HG03108 (cell line): ENCODE data around the gene EVPLL.
A peak's percentile ranks its signal among the peaks of the same experiment; 100 is the strongest.
"Not testable (repeated sequence)": the region's sequence is repeated elsewhere in the genome, so short reads cannot be mapped to it uniquely, and the experiment has no call there.

Source experiments
- ATAC-seq: cut with Tn5 transposase; IDR thresholded peaks from one replicate; pipeline ENCODE4 v1.9.1; 2021; ENCODE audit warnings: moderate library complexity; ENCODE audit not compliant: unreplicated experiment

Gene EVPLL

DNA sequence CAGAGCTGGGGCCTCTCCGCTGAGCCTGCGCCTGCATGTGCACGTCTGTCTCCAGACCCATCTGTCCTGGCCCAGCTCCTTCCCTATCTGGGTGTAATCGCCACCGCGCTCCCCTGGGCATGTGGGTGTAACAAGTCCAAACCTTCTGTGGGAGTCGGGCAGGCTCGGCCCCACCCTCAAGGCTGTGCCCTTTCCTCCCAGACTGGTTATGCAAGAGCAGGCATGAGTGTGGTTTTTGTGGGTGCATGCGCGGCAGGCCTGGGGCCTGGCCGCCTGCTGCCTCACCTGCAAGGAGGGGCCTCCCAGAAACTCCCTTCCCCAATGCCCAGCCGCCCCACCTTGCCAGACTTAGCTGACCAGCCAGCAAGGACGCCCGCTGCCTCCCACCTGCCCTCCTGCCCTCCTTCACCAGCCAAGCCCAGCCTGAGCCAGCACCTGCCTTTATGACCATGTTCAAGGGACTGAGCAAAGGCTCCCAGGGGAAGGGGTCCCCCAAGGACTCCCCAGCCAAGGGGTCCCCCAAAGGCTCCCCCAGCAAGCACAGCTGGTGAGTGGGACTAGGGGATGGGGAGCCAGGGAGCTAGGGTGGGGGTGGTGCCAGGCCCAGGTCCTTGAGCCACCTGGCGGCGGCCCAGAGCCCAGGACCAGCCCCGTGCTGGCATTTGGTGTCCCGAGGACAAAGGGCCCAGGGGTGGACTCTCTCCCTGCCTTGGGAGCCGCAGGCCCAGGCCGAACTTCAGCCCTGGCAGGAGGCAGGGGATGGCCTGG, at the start of gene EVPLL:
TSS of gene EVPLL (plus strand) at position 342 of the 768 bp plus-strand sequence. CDS start 3,160 bp downstream, outside the sequence.
- ATAC-seq = no peak

DNA sequence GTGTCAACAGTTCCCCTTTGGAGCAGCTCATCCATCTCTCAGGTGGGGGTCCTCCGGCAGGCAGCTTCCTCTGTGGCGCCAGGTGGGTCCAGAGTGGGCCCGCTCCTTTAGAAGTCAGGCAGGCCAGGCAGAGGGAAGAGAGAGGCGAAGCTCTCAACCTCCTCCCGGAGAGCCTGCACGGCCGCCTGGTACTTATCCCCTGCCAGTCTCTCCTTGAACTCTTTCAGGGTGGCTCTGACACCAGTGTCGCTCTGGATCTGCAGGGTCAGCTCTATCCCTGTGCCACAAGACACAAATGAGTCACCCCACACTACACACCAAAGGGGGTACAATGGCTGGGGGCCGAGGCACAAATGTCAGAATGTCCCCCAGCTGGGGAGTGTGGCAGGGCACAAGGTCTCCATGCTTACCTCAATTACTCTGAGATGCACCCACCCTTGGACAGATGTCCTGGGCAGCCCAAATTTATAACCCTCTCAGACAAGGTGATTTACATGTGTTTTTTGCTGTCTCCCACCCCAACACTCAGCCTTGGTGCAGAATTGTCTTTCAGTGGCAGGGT, 48.9 kb upstream of the EVPLL start:
- ATAC-seq = no peak

DNA sequence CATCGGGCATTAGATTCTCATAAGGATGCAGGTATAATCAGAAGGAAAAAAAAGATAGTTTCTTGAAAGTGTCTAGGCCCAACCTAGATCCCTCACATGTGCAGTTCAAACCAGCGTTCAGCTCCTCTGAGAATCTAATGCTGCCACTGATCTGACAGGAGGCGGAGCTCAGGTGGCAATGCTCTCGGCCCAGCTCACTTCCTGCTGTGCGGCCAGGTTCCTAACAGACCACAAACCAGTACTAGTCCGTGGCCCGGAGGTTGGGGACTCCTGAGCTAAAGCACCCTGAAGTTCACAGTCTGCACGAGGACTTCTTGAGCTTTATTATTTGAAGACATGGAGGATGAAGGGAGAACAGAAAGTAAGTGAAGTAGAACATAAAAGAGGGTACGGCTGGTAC, 45.7 kb upstream of the EVPLL start:
- no peak for ATAC-seq

DNA sequence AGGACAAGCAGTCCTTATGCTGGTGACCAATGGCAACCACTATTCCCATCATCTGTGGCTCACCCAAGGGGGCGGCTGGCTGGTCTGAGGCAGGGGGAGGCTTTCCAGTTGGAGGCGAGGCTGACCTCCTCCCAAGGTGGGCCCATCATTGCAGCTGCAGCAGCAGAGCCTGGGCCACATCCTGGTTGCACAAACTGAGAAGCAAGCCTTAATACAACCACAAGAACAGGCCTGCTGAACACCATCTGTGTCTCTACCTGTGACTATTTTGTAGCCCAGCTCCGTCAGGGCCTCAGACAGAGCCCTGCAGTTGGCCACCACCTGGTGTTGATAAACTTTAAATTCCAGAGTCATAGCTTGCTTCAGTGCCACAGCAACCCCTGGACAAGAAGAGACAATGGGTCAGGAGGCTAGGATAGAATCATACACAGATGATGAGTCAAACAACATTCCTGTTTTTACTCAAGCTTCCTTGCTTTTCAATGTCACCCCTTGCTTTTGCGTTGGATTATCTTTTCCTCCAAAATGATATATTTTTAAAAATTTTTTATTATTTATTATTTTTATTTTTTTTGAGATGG, 44.6 kb upstream of the EVPLL start:
- no peak for ATAC-seq

DNA sequence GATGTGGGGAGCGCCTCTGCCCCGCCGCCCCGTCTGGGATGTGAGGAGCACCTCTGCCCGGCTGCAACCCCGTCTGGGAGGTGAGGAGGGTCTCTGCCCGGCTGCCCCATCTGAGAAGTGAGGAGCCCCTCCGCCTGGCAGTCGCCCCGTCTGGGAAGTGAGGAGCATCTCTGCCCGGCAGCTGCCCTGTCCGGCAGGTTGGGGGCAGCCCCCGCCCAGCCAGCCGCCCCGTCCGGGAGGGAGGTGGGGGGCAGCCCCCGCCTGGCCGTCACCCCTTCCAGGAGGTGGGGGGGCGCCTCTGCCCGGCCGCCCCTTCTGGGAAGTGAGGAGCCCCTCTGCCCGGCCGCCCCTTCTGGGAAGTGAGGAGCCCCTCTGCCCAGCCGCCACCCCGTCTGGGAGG, 39.4 kb upstream of the EVPLL start:
- not testable (repeated sequence) for ATAC-seq

DNA sequence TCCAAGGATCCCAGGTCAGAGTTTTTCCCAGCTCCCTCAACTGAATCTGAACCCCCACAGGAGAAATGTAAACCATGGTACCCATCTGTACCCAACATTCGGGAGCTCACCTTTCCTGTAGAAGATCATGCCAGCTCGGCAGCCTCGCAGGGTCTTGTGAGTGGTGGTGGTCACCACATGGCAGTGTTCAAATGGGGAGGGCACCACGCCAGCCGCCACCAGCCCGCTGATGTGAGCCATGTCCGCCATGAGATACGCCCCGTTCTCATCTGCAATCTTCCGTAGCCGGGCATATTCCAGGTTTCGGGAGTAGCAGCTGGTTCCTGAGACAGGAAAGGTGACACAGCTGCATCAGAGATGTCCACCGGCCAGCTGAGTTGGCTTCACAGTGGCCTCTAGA, 37.6 kb upstream of the EVPLL start:
- ATAC-seq = no peak

DNA sequence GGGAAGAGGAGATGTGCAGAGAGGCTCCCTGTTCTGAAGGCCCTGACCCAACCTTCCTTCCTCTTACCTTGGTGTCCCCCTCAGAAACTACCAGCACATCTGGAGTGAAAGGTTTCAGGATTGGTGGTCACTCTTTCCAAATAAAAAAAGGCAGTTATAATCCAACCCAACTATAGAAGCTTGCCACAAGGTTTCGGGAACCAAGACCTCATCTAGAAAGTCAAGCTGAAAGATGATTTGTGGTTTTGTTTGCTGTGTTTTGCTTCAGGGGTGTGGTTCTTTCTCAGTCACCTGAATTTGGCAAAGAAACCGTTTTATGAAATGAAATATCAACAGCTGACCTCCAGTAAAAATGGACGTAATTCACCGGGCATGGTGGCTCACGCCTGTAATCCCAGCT, 33.6 kb upstream of the EVPLL start:
- ATAC-seq = no peak

DNA sequence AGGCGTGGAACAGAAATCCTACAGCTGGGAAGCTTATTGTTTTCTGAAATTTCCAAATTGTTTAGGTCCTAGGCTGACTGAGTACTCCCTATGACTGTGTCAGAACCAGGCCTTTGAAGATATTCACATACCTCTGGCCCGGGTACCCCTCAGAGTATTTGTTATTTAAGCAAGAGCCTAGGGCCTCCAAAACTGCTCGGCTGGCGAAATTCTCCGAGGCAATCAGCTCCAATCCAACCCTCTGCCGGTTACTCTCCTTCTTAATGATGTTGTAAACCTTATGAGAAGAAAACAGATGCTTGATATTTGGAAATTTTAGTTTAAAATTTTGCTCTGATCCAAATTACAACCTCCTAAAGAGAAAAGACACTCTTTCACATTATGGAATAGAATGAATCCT, 24.0 kb upstream of the EVPLL start:
- no peak for ATAC-seq

DNA sequence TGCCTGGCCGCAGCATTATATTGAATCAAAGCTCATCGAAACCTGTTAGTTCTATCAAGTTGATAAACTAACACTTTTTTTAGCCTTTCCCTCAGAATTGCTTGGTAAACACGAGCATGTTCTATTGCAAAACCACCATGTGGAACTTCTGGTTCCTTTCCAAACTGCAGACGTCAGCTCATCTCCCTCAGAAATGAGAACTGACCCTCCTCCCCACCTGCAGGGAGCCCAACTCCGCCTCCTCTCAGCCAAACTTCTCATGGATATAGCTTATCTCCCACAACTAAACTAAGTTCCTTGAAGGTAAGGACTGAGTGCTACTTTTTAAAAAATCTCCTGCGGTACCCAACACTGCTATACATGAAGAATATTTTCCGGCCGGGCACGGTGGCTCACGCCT, 21.0 kb upstream of the EVPLL start:
- ATAC-seq = no peak

DNA sequence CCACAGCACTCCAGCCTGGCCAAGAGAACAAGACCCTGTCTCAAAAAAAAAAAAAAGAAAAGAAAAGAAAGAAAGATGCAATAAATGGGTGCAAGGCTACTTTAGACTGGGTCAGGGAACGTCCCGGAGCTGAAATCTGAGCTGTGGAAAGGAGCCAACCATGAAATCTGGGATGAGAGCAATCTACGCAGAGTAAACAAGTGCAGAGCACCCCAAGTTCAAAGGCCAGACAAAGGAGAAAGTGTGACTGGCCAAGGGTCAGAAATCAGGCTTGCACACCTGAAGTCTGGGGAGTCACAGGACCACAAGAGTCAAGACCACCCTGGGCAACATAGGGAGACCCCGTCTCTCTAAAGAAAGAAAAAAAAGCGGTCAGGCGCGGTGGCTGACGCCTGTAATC, 17.1 kb upstream of the EVPLL start:
- no peak for ATAC-seq

DNA sequence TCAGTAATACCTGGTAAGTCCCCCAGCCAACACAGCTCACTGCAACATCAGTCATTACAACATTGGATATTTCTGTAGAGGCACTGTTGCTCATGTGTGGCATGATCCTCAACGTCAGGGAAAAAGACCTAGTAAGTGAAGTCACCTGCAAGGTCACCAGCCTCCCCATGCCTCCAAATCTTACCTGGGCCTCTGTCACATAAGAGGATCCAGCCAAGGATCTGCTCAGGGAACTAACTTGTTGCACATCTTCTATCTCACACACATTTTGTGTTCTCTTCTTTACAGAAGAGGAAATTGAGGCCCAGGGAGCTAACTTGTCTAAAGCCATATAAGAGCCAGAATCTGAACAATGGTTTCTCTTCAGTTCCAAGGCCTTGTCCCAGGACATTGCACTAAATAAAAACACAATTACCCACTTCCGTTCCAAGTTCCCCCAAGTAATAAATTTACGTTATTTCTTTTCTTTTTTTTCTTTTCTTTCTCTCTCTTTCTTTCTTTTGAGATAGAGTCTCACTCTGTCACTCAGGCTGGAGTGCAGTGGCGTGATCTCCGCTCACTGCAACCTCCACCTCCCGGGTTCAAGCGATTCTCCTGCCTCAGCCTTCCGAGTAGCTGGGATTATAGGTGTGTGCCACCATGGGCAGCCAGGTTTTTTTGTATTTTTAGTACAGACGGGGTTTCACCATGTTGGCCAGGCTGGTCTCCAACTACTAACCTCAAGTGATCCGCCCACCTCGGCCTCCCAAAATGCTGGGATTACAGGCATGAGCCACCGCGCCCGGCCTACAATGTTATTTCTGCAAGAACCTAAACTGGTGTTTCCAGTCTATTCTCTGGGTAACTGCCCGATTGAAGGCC, 15.5 kb upstream of the EVPLL start:
- no peak for ATAC-seq

DNA sequence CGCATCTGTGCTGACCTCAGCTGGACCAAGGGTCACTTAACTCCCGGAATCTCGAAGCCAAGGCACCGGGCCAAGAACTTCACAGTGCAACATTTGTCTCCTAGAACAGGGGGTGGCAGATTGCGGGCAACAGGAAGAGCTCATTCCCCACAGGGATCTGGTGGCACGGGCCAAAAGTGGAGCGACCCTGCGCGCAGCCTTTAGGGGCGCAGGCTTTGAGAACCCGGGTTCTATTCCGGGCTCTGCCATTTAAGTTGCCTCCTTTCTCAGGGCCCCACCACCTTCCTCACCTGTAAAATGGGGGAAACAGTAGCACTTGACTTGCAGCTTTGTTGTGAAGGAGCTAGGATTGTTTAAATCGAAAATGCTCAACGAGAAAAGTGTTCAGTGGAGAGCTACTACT, 14.9 kb upstream of the EVPLL start:
- ATAC-seq = no peak

DNA sequence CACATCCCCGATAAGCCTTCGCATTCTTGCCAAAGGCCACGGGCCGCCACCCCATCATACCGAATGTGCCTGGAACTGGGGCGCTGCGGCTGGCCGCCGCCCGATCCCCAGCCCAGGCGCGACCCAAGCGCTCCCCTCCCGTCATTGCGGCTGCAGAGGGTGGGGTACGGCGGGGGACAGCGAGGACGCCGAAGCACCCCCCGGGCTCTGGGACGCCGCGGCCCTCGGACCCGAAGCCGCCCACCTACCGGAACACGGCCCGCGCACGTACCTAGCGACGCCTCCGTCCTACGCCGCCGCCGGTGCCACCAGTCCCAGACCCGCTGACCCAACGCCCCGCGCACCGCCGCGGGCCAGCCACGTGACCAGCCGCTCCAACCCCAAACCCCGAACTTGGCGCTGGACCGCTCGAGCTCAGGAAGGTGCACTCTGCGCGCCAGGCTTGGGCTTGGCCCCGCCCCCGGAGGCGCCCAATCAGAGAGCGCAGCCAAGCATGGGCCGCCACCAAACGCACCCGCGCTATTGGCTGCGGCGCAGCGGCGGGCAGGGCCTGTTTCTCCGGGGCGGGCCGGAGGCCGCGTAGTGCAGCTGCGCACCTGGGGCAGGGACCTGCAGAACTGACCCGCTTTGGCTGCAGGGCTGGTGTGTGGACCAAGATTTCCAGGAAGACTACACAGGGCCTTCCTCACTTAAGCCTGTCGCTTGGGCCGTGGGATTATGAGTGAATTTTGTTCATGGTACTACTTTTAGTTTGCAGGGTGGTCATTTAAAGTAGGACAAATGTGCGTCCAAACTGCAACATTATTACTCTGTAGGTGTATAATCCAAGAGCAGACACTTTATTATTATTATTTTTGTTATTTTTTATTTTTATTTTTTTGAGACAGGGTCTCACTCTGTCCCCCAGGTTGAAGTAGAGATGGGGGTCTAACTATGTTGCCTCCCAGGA, 14.2 kb upstream of the EVPLL start, which contains the start of gene SHMT1:
TSS of gene SHMT1 (minus strand) at position 450 of the 949 bp plus-strand sequence. CDS start 7,569 bp downstream, outside the sequence.
- peak; percentile 99 for ATAC-seq

DNA sequence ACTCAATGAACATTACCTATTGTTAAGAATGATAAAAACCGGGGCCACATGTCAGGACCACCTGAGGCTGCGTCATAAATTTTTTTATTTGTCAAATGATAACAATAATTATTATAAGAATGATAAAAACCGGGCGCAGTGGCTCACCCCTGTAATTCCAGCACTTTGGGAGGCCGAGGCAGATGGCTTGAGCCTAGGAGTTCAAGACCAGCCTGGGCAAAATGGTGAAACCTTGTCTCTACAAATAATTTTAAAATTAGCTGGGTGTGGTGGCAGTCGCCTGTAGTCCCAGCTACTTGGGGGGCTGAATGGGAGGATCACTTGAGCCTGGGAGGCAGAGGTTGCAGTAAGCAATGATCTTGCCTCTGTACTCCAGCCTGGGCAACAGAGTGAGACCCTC, 13.4 kb upstream of the EVPLL start:
- no peak for ATAC-seq

DNA sequence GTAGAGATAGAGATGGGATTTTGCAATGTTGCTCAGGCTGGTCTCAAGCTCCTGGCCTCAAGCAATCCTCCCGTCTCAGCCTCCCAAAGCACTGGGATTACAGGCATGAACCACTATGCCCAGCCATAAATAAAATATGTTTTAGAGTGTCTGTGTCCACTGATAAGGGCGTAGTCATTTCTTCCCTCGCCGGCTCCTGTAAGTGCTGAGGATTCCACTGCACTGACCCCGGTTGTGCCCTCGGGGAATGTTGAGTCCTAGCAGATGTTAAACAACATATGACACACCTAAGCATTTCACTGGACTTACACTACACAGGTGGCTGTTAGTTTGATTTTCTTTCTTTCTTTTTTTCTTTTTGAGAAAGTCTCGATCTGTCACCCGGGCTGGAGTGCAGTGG, 8.6 kb upstream of the EVPLL start:
- no peak for ATAC-seq

DNA sequence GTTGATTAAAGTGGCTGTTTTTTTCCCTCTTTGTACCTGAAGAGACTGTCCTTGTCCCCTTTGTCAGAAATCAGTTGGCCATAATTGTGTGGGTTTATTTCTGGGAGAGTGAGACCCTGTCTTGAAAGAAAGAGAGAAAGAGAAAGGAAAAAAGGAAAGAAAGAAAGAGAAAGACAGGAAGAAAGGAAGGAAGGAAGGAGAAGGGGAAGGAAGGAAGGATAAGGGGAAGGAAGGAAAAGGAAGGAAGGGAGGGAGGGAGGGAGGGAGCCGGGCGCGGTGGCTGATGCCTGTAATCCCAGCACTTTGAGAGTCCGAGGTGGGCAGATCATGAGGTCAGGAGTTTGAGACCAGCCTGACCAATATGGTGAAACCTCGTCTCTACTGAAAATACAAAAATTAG, 6.8 kb upstream of the EVPLL start:
- no peak for ATAC-seq

DNA sequence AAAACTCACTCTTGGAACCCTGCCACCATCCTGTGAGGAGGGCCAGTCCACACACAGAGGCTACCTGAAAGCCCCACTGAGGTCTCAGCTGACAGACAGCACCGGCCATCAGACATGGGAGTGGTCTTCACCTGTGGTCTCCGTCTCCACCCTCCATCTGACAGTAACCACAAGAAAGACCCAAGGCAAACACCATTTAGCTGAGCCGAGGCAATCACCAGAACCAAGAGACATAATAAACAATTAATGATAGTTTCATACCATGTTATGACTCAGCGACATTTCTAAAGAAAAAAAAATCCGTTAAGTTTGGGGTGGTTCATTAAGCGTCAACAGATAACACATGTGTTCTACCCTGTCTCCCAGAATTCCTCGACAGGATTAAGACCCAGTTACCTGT, 6.1 kb upstream of the EVPLL start:
- ATAC-seq = no peak

DNA sequence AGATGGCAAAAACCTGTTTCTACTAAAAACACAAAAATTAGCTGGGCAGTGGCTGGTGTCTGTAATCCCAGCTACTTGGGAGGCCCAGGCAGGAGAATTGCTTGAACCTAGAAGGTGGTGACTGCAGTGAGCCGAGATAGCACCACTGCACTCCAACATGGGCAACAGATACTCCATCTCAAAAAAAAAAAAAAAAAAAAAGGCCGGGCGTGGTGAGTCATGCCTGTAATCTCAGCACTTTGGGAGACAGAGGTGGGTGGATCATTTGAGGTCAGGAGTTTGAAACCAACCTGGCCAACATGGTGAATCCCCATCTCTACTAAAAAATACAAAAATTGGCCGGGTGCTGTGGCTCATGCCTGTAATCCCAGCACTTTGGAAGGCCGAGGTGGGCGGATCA, 4.4 kb upstream of the EVPLL start:
- not testable (repeated sequence) for ATAC-seq

DNA sequence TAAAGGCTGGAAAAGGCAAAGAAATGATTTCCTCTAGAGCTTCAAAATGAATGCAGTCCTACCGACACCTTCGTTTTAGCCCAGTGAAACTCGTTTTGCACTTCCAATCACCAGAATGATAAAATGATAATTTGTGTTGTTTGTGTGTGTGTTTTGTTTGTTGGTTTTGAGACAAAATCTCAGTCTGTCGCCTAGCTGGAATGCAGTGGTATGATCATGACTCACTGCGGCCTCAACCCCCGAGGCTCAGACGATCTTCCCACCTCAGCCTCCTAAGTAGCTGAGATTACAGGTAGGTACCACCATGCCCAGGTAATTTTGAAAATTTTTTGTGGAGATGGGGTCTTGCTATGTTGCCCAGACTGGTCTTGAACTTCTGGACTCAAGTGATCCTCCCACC, 3.4 kb upstream of the EVPLL start:
- no peak for ATAC-seq

DNA sequence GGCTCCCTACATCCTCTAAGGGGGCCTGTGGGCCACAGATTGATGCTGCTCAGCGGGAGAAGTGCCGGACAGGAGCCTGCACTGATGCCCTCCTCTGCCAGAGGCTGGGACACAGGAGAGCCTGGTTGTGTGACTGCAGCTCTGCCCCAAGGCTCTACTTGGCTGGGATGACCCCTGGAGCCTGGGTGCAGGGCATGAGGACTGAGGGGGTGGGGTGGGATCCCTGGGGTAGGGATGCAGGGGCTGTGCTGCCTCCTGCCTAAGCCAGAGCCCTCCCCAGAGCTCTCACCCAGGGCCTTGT, 577 bp downstream of the EVPLL start:
- no peak for ATAC-seq

DNA sequence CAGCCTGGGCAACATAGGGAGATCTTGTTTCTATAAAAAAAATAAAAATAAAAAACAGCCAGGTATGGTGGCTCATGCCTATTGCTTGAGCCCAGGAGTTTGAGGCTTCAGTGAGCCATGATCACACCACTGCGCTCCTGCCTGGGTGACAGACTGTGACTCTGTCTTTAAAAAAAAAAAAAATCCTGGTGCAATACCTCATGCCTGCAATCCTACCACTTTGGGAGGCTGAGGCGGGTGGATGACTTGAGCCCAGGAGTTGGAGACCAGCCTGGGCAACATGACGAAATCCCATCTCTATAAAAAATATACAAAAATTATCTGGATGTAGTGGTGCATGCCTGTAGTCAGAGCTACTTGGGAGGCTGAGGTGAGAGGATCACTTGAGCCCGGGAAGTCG, 1.0 kb downstream of the EVPLL start:
- not testable (repeated sequence) for ATAC-seq
